Stimulated activated CD4-positive, alpha-beta T cell treated with anti-CD3 and anti-CD28 coated beads, Interleukin-12 subunit alpha, Interleukin-12 subunit beta, amount 100 ng/mL, for 48 hours (primary cell): ENCODE results near the gene ANKS1B.

Experiments used
- DNase-seq, 3 donors: peaks; one replicate each; pipeline ENCODE4 v3.0.0-alpha.2; 2020; ENCODE audit warnings: low read depth in 2 of 3, low spot score in 1 of 3

Gene ANKS1B

GRCh38 chr12:99479149-99479548, 505.6 kb downstream of the ANKS1B start:
- no peak for DNase-seq

GRCh38 chr12:99476956-99477355, 507.8 kb downstream of the ANKS1B start:
- DNase-seq, result no peak

GRCh38 chr12:99455350-99456035, 529.2 kb downstream of the ANKS1B start:
- DNase-seq, result no peak

DNA sequence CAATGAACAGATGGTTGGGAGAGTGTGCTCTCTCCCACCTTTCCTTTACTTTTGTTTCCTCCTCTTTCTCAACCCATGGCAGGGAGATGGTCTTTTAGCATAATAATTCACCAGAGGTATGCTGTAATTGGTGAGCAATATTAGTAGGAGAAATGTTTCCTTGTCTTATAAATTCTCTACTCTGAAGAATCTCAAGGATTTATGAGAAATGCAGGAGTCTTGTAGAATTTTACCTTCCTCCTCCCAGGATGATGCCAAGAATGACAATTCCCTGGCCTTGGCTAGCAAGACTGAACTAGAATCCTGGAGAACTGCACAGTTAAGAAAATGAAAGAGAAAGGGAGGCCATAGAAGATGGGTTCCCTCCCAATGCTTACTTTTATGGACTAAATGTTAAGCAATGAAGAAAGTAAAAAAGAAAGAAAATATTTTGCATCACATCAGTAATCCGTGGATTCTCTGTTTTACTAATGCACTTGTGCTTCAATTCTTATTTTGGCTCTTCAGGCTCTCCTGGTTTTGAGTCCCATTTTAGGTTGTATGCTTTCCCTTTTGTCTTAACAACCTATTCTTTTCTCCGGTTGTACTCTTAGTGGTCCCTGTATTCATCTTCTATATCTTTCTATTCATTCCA, 530.1 kb downstream of the ANKS1B start:
- DNase-seq, result no peak

DNA sequence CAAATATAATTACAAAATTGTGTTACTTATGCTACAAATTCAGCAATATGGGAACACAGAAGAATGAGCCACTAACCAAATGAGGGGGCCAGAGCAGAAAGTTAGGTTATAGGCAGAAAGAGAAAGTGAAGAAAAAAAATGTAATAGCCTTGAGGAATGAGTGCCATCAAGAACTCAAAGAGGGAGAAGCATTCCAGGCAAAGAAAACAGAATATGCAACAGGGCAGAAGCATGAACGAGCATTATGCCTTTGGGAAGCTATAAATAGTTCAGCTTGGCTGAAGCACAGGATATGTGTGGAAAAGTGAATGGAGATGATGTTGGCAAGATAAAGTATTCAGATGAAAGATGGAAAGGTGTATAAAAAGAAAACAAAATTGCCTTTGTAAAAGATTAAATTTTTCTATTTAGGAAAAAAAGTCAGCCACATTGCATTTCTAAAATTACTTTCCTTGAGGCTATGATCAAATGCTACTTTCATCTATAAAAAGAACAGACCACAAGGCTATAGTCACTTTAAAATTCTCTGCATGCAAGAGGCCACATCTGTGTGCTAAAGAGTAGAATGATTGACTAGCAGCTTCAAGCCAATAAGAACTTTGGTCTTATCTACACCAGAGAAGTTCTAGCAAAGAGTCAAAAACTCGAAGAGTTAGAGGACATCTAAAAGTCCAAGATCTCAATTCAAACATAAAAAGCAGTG, 530.7 kb downstream of the ANKS1B start:
- no peak for DNase-seq

DNA sequence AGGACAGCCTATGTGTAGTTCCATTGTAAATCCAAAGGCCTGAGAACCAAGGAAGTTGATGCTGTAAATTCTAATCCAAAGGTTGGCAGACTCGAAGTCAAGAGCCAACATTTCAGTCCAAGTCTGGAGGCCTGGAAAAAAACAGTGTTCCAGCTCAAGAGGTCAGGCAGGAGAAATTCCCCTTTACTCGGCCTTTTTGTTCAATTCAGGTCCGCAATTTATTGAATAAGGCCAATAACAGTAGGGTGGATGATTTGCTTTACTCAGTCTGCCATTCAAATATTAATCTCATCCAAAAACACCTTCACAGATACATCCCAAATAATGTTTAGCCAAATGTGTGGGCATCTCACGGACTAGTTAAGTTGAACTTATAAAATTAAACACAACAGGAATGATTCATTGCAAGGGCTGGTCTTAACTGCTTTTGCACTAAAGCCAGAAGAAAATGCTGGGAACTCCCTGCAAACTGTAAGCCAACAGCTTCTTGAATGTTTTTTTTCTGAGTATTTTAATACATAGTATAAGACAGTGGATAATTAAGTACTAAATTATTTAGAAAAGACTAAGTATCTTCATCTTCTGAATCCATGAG, 534.6 kb downstream of the ANKS1B start:
- no peak for DNase-seq

DNA sequence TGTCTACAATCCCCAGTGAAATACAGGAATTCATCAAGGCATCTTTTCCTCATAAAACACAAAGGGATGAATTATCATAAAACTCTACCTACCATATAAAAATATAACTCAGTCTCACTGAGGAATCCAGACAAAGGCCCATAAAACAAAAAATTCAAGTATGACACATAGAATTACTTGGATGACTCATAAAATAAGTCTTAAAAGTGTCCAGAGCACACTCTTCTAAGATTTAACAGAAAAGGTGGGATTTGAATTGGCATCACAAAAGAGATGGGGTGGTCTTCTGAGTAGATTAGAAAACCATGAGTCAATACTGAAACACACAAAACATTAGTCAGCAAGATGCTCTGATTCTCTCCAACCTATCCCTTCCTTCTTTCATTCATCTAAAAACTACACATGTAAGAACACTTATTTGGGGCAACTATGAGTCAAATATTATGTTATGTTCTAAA, 539.8 kb downstream of the ANKS1B start:
- no peak for DNase-seq

DNA sequence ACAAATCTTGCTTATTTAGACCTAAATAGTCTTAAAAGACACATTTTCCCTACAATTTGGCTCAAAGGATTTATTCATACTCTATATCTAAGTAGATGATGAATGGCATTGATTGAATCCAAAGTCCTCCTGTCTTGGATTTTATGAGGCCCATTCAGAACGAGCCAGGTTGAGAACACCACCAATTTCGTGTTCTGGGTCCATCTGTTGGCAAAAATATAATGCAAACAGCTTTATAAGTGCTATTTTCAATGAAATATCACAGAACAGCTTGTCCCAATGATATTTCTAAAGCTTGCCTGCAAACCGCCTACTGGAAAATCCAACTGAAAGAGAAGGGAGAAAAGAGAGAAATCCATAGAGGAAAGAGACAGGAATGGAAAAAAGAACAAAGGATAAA, 542.0 kb downstream of the ANKS1B start:
- no peak for DNase-seq

DNA sequence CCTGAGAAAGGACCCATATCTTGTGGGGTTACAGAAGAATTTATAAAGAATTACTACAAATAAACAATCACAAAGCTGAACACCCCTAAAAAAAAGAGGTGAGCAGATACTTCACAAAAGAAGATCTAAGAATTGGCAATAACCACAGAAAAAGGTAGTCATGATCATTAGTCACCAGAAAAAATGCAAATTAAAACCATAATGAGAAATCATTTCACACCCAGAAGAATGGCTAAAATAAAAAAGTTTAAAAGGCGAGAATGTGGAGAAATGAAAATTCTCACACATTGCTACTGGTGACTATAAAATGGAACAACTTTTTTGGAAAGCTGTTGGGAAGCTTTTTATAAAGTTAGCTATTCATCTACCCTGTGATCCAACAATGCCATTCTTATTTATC, 545.3 kb downstream of the ANKS1B start:
- DNase-seq, result no peak

DNA sequence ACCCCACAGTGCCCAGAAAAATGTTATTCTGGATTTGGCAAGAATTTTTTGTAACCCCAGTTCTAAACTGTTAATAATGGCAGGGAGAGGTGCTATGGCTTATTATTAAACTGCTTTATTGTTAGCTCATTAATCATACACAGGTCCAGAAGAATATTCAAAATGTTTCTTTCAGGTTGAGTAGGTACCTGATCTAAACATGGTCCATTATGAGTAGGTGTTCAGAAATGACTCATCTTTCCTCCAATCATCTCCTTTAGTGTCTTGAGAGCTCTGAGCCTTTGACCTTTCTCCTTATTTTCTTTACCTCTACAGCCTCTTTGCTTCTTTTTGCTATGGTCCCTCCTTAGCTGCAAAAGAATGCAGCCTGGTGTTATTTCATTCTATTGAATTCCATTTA, 548.2 kb downstream of the ANKS1B start:
- no peak for DNase-seq

GRCh38 chr12:99435095-99435791, 549.5 kb downstream of the ANKS1B start:
- no peak for DNase-seq

DNA sequence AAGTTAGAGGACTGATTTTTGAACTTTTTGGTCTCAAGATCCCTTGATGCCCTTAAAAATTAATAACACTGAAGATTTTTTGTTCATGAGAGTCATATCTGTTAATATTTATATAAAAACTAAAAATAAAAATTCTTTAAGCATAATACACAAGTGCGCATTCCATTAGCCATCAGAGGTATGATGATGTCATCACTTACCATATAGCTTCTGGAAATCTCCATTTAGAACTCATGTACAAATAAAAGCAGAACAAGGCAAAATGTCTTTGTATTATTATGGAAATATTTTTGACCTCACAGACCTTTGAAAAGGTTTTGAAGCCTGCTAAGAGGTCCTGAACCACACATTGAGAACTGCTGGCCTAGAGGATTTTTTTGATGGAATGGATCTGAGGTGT, 551.6 kb downstream of the ANKS1B start:
- DNase-seq, result no peak

DNA sequence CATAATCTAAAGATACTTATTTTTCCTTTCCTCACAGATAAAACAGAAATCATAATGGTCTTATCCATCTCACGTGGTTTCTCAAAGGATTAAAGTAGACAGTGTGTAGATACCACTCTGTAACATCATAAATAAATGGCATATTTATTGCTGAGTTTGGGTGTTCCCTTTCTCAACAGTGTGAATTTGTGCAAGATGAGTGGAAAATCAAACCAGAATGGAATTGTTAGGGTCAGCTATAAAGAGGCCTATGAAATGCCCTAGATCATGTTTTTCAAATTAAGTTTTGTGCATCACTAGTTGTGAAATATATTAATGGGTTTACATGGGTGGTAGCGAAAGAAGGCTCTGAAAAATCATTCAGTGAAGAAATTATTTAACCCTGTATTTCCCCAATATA, 553.5 kb downstream of the ANKS1B start:
- no peak for DNase-seq

GRCh38 chr12:99427104-99427503, 557.6 kb downstream of the ANKS1B start:
- DNase-seq, result no peak

DNA sequence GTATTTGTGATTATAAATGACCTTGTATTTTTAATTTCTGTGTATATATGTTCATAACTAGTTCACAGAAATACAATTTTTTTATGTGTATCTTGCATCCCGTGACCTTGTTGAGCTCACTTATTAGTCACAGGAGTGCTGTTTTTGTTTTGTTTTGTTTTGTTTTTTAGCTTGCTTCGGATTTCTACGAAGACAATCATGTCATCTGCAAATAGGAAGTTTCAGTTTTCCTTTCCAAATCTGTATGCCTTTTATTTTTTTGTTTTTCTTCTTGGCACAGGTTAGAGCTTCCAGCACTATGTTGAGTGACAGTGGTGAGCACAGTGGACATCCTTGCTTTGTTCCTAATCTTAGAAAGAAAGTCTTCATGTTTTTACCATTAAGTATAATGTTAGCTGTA, 566.4 kb downstream of the ANKS1B start:
- DNase-seq, result no peak

- DNase-seq, result no peak
Measured at GRCh38 chr12:99413751-99414150, 571.0 kb downstream of the ANKS1B start.

DNA sequence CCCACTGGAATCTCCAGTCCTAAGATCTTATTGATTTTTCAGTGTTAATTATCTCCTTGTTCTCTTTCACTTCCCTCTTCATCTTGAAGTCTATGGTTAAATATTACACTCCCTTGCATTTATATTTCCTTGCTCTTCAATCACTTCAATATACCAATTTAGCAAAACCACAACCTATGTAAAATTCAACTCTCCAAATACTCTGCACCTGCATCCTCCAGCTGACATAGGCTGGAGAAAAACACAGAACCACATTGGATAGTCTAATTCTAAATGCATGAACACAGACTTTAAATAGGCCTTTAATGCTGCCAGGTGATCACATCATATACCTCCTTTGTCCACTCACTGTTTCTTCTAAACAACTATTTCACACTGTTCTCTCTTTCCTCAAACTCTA, 591.0 kb downstream of the ANKS1B start:
- DNase-seq, result no peak

GRCh38 chr12:99392091-99392850, 592.5 kb downstream of the ANKS1B start:
- DNase-seq, result no peak

DNA sequence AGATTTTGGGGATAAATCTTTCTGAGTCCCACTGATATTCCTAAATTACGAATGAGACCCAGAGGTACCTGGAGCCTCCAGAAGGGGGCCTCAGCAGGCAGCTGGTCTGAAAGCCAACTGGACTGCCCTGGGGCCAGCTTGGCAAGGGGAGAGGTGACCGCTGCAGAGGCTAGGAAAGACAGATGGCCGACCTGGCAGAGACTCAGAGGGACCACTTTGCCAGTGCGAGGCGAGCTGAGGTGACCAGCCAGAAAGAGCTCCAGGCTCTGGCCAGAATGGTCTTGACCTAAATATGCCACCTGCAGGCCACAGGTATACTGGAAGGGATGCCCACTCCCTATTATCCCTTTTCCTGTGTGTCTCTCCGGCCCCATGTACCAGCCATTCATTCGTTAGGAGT, 594.0 kb downstream of the ANKS1B start:
- DNase-seq, result no peak

DNA sequence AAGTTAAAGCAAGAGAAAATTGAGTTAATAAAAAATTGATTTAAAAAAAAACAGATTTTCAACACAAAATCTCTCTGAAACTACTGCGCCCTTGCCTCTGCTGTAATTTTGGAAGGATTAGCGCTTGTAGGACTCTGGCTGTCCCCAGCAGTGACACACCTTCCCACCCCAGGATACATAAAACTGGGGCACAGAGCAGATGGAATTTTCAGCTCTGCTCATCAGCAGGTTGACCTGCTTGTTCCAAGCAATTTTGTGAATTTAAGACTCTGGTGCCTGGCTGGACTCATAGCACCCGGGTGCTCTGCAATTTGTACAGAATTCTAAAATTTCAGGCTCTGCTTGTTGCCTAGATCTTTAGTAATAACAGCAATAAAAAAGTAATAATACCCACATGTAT, 595.0 kb downstream of the ANKS1B start:
- no peak for DNase-seq
